HL-60/S4 treated with phorbol 12-myristate 13-acetate at 8.2 ng/mL for 4 days and 3 days (cell line): ENCODE measurements around the gene TMEM50B.
"Not testable (repeated sequence)": the region's sequence is repeated elsewhere in the genome, so short reads cannot be mapped to it uniquely, and the experiment has no call there.

Experiments used
- in situ Hi-C: fragments of 300-500 bp; cut with MboI; formaldehyde crosslinking; loops from 2 replicates; pipeline ENCODE4 v1.15.0; 2022; ENCODE audit warnings: low sequenced_read_pairs

The TMEM50B gene

DNA sequence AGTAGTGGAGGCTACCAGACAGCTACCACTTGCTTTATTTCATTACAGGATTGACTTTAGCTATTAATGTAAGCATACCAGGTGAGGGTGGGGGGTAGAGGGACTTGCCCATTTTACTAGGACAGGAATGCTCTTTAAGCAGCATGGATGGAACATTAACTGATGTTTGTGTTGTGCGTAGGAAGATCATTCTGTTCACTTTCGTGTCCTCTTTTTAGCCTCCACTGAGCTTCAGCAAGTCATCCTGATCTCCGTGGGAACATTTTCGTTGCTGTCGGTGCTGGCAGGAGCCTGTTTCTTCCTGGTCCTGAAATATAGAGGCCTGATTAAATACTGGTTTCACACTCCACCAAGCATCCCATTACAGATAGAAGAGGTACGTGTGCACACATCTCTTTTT, 47.3 kb downstream of the TMEM50B start:
- in situ Hi-C loops = no loop called here

DNA sequence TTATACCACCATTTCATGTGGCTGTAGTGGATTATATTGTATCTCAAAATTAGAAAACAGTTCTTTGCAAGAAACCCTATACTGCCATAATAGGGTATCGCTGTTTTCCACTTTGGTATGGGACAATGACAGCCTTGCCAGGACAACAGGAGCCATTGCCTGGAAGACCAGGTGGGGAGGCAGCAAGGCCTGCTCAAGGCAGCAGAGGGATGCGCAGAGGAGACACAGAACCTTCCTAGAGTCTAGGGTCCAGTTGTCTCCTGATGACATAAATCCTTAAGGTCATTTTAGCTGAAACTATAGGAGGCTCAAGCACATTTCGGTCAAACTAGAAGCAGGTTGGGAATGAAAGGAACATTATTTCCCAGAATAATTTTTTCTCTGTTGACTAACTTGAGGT, 48.9 kb downstream of the TMEM50B start:
- in situ Hi-C loops = no loop called here

DNA sequence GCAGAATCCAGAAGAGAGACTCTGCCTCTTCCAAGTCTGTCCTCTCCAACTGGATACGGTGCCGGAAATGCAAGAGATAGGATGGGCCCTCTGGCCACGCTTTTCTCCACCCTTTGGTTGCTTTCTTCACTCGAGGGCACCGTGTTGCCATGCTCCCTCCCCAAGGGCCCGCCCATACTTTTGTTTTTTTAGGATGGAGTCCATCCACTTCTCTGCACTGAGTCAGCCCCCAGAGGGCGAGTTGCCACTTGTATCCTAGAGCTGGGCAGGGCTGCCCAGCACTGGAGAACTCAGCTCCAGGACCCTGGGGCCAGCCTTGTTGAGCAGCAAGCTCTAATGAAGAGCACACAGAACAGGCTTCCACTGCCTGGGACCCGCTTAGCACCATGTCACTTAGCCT, 51.1 kb downstream of the TMEM50B start:
- in situ Hi-C loops = no loop called here

GRCh38 chr21:33427051-33427450, 52.7 kb downstream of the TMEM50B start:
- in situ Hi-C loops = no loop called here

- in situ Hi-C loops = no loop called here
Observed at GRCh38 chr21:33425825-33426224, 53.9 kb downstream of the TMEM50B start.

GRCh38 chr21:33424214-33424613, 55.6 kb downstream of the TMEM50B start:
- in situ Hi-C loops = no loop called here

DNA sequence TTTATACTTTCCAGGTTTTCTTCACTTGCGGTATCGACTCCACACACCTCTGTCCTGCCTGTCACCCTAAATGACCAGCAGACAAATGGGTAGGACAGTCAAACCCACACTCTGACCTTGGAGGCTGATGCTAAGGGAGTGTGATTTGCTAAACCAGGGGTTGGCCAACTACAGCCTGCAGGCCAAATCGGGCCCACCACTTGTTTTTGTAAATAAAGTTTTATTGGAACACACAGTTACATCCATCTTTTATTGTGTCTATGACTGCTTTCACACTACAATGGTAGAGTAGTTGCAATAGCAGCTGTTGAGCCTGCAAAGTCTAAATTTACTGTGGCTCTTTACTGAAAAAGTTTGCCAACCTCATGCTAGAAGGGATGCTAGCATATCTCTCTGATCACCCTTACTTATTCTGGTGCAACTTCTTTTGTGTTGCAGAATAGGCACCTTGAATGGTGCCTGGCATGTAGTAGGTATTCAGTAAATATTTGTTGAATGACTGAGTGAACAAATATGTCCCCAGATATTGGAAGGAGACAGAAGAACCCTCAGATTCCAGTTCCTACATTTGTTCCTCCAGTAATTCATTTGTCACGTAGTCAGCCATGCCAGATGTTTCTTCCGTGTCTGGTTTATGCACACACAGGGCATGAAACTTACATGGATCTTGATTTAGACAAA, 57.9 kb downstream of the TMEM50B start:
- in situ Hi-C loops = no loop called here

GRCh38 chr21:33419538-33420123, 60.1 kb downstream of the TMEM50B start:
- in situ Hi-C loops = no loop called here

GRCh38 chr21:33418691-33419090, 61.1 kb downstream of the TMEM50B start:
- in situ Hi-C loops = no loop called here

GRCh38 chr21:33414926-33415325, 64.8 kb downstream of the TMEM50B start:
- in situ Hi-C loops = no loop called here

GRCh38 chr21:33414068-33414467, 65.7 kb downstream of the TMEM50B start:
- in situ Hi-C loops = no loop called here

DNA sequence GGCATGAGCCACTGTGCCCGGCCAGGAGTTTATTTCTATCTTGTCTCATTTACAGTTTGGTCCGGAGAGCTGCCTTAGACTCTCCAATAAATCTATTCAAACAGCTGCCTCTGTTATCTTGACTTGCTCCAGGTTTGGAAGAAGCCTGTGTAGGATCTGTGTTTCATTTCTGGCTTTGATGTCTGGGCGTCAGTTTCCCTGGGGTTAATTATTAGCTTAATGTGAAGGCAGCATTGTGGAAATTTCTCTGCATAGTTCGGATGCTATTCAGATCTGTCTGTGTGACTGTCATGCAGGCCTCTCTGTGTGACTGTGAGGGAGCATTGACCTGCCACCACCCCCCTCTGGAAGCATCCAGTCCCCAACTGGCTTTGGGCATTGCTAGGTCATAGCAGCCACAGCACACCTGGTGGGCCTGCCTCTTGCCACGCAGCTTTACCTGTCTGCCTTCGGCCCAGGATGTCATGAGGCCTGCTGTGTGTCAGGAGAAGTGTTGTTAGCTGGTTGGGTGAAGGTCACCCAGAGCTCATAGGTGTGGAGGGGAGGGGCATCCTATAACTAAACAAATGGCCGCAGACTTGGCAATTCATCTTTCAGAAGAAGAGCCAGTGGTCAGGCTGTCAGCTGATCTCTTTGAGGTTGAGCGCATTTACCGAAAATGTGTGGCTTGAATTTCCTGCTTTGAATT, 66.8 kb downstream of the TMEM50B start:
- in situ Hi-C loops = no loop called here

GRCh38 chr21:33412439-33412831, 67.3 kb downstream of the TMEM50B start:
- in situ Hi-C loops = not testable (repeated sequence)

GRCh38 chr21:33411949-33412430, 67.8 kb downstream of the TMEM50B start:
- in situ Hi-C loops = no loop called here

- in situ Hi-C loops = no loop called here
Observed at GRCh38 chr21:33406493-33406892, 73.3 kb downstream of the TMEM50B start.

GRCh38 chr21:33403786-33404585, 75.8 kb downstream of the TMEM50B start:
- in situ Hi-C loops = no loop called here

GRCh38 chr21:33403128-33403785, 76.5 kb downstream of the TMEM50B start, which contains the start of gene IFNGR2:
IFNGR2 (plus strand) TSS chr21:33403413; CDS start chr21:33403544, 131 bp downstream.
- in situ Hi-C loops = no loop called here

GRCh38 chr21:33402001-33402979, 77.5 kb downstream of the TMEM50B start:
- in situ Hi-C loops = no loop called here

GRCh38 chr21:33401630-33401992, 78.2 kb downstream of the TMEM50B start:
- in situ Hi-C loops = no loop called here
